ENCODE results near the gene KCNQ1.

GRCh38 chr11:2507945-2508749 lies 63.3 kb downstream of the KCNQ1 start:
- TF ChIP-seq CREM (IDR thresholded peaks at IDR 0.05) (no peak), CREM (CRISPR knock-in tag; IDR thresholded peaks at IDR 0.05) (no peak), CEBPB (IDR thresholded peaks at IDR 0.05; ENCODE audit: borderline replicate concordance, low read depth, low read length) (no peak), CTCF (CRISPR knock-in tag; IDR thresholded peaks at IDR 0.05) (no peak), POLR2AphosphoS5 (IDR thresholded peaks at IDR 0.05; ENCODE audit: low read depth, low read length) (no peak), ZNF207 (IDR thresholded peaks at IDR 0.05; ENCODE audit: borderline replicate concordance) (no peak), MEIS1 (CRISPR knock-in tag; IDR thresholded peaks at IDR 0.05; ENCODE audit: borderline replicate concordance) (no peak)

Measured in HepG2 (cell line).